ENCODE results near the gene SDK1. TPM values are rescaled to one million over a fixed set of nuclear protein-coding genes. Genes with fewer than 3 reads are reported as not detected.

SDK1 gene
- total and polyA plus RNA-seq, 4 donors = 0.12 to 0.47 (median 0.36) TPM

- no peak for DNase-seq (ENCODE audit: low spot score)
- no peaks in the 10 kb centered on the region for H3K9me3 ChIP-seq (ENCODE audit: control insufficient read depth in 4 of 4, low read length in 3 of 4)
- 71% methylated on average over 4 of the region's 4 CpGs for WGBS
- no peak overlapping the region for H3K27ac ChIP-seq (ENCODE audit: low read depth in 1 of 2, low read length in 2 of 2)
- no peak overlapping the region for H3K9ac ChIP-seq (ENCODE audit: low read depth in 1 of 2, low read length in 2 of 2)
- H3K36me3 ChIP-seq (ENCODE audit: control insufficient read depth in 4 of 4, insufficient read depth in 3 of 4, low read depth in 1 of 4, low read length in 3 of 4) = no peaks in the 10 kb centered on the region
- H3K4me1 ChIP-seq (ENCODE audit: control insufficient read depth in 4 of 4, insufficient read depth in 4 of 4, low read length in 3 of 4) = no peaks in the 10 kb centered on the region
- TF ChIP-seq NR2F2 (IDR thresholded peaks at IDR 0.05) (no peak), RXRA (IDR thresholded peaks at IDR 0.05) (no peak), TAF1 (conservative IDR thresholded peaks at IDR 0.05) (no peak)
- TF ChIP-seq, protein P1, sequence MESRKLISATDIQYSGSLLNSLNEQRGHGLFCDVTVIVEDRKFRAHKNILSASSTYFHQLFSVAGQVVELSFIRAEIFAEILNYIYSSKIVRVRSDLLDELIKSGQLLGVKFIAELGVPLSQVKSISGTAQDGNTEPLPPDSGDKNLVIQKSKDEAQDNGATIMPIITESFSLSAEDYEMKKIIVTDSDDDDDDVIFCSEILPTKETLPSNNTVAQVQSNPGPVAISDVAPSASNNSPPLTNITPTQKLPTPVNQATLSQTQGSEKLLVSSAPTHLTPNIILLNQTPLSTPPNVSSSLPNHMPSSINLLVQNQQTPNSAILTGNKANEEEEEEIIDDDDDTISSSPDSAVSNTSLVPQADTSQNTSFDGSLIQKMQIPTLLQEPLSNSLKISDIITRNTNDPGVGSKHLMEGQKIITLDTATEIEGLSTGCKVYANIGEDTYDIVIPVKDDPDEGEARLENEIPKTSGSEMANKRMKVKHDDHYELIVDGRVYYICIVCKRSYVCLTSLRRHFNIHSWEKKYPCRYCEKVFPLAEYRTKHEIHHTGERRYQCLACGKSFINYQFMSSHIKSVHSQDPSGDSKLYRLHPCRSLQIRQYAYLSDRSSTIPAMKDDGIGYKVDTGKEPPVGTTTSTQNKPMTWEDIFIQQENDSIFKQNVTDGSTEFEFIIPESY (IDR thresholded peaks at IDR 0.05) = no peak
- TF ChIP-seq, protein P2, sequence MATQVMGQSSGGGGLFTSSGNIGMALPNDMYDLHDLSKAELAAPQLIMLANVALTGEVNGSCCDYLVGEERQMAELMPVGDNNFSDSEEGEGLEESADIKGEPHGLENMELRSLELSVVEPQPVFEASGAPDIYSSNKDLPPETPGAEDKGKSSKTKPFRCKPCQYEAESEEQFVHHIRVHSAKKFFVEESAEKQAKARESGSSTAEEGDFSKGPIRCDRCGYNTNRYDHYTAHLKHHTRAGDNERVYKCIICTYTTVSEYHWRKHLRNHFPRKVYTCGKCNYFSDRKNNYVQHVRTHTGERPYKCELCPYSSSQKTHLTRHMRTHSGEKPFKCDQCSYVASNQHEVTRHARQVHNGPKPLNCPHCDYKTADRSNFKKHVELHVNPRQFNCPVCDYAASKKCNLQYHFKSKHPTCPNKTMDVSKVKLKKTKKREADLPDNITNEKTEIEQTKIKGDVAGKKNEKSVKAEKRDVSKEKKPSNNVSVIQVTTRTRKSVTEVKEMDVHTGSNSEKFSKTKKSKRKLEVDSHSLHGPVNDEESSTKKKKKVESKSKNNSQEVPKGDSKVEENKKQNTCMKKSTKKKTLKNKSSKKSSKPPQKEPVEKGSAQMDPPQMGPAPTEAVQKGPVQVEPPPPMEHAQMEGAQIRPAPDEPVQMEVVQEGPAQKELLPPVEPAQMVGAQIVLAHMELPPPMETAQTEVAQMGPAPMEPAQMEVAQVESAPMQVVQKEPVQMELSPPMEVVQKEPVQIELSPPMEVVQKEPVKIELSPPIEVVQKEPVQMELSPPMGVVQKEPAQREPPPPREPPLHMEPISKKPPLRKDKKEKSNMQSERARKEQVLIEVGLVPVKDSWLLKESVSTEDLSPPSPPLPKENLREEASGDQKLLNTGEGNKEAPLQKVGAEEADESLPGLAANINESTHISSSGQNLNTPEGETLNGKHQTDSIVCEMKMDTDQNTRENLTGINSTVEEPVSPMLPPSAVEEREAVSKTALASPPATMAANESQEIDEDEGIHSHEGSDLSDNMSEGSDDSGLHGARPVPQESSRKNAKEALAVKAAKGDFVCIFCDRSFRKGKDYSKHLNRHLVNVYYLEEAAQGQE (IDR thresholded peaks at IDR 0.05) = no peak
- no peaks in the 10 kb centered on the region for H3K27me3 ChIP-seq (ENCODE audit: control insufficient read depth in 4 of 4, insufficient read depth in 4 of 4, low read length in 3 of 4)
- no peak overlapping the region for H3K4me3 ChIP-seq (ENCODE audit: low read depth in 1 of 3, low read length in 3 of 3)
Observed at GRCh38 chr7:3466261-3466660, 165.2 kb downstream of the SDK1 start.

- no peaks in the 10 kb centered on the region for H3K4me1 ChIP-seq (ENCODE audit: control insufficient read depth in 4 of 4, insufficient read depth in 4 of 4, low read length in 3 of 4)
- H3K4me3 ChIP-seq (ENCODE audit: low read depth in 1 of 3, low read length in 3 of 3) = no peak overlapping the region
- no peaks in the 10 kb centered on the region for H3K36me3 ChIP-seq (ENCODE audit: control insufficient read depth in 4 of 4, insufficient read depth in 3 of 4, low read depth in 1 of 4, low read length in 3 of 4)
- no peaks in the 10 kb centered on the region for H3K9me3 ChIP-seq (ENCODE audit: control insufficient read depth in 4 of 4, low read length in 3 of 4)
- TF ChIP-seq, protein P3, sequence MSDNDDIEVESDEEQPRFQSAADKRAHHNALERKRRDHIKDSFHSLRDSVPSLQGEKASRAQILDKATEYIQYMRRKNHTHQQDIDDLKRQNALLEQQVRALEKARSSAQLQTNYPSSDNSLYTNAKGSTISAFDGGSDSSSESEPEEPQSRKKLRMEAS (IDR thresholded peaks at IDR 0.05) = no peak
- no peak for TF ChIP-seq RAD21 (IDR thresholded peaks at IDR 0.05)
- no peak for TF ChIP-seq YY1 (IDR thresholded peaks at IDR 0.05)
- TF ChIP-seq HNF4A (conservative IDR thresholded peaks at IDR 0.05) = no peak
- no peak for TF ChIP-seq RXRA (IDR thresholded peaks at IDR 0.05)
- TF ChIP-seq HNF4G (IDR thresholded peaks at IDR 0.05) = no peak
- WGBS = 79% methylated on average over 3 of the region's 3 CpGs
- H3K27me3 ChIP-seq (ENCODE audit: control insufficient read depth in 4 of 4, insufficient read depth in 4 of 4, low read length in 3 of 4) = no peaks in the 10 kb centered on the region
- no peak for DNase-seq (ENCODE audit: low spot score)
- H3K27ac ChIP-seq (ENCODE audit: low read depth in 1 of 2, low read length in 2 of 2) = no peak overlapping the region
- no peak overlapping the region for H3K9ac ChIP-seq (ENCODE audit: low read depth in 1 of 2, low read length in 2 of 2)
Observed at GRCh38 chr7:3469641-3470040, 168.6 kb downstream of the SDK1 start.

DNA sequence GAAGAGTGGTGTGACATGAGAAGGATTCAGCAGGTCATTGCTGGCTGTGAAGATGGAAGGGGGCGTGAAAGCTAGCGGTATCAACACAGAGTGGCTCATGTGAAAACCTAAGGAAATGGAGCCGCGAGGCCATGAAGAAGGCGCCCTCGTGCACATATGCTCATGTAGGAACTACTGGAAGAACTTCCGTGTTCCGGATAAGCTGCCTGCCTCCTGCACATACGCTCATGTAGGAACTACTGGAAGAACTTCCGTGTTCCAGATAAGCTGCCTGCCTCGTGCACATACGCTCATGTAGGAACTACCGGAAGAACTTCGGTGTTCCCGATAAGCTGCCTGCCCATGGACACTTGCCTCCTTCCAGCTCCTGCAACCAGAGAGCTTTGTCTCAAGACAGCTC is 179.1 kb downstream of the SDK1 start:
- H3K9ac ChIP-seq (ENCODE audit: low read depth in 1 of 2, low read length in 2 of 2) = no peak overlapping the region
- no peak overlapping the region for H3K27ac ChIP-seq (ENCODE audit: low read depth in 1 of 2, low read length in 2 of 2)
- H3K36me3 ChIP-seq (ENCODE audit: control insufficient read depth in 4 of 4, insufficient read depth in 3 of 4, low read depth in 1 of 4, low read length in 3 of 4) = no peaks in the 10 kb centered on the region
- no peak overlapping the region for H3K4me3 ChIP-seq (ENCODE audit: low read depth in 1 of 3, low read length in 3 of 3)
- 98% methylated on average over 15 of the region's 15 CpGs for WGBS
- H3K27me3 ChIP-seq (ENCODE audit: control insufficient read depth in 4 of 4, insufficient read depth in 4 of 4, low read length in 3 of 4) = no peaks in the 10 kb centered on the region
- no peaks in the 10 kb centered on the region for H3K9me3 ChIP-seq (ENCODE audit: control insufficient read depth in 4 of 4, low read length in 3 of 4)
- TF ChIP-seq, protein P3 (IDR thresholded peaks at IDR 0.05) = no peak
- TF ChIP-seq, protein P4, sequence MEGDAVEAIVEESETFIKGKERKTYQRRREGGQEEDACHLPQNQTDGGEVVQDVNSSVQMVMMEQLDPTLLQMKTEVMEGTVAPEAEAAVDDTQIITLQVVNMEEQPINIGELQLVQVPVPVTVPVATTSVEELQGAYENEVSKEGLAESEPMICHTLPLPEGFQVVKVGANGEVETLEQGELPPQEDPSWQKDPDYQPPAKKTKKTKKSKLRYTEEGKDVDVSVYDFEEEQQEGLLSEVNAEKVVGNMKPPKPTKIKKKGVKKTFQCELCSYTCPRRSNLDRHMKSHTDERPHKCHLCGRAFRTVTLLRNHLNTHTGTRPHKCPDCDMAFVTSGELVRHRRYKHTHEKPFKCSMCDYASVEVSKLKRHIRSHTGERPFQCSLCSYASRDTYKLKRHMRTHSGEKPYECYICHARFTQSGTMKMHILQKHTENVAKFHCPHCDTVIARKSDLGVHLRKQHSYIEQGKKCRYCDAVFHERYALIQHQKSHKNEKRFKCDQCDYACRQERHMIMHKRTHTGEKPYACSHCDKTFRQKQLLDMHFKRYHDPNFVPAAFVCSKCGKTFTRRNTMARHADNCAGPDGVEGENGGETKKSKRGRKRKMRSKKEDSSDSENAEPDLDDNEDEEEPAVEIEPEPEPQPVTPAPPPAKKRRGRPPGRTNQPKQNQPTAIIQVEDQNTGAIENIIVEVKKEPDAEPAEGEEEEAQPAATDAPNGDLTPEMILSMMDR (IDR thresholded peaks at IDR 0.05; ENCODE audit: low read depth, low read length, missing input control) = no peak
- TF ChIP-seq, protein P5, sequence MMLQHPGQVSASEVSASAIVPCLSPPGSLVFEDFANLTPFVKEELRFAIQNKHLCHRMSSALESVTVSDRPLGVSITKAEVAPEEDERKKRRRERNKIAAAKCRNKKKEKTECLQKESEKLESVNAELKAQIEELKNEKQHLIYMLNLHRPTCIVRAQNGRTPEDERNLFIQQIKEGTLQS (IDR thresholded peaks at IDR 0.05) = no peak
- TF ChIP-seq EGR1 (IDR thresholded peaks at IDR 0.05; ENCODE audit: low read depth in 2 of 2) (no peak), TAF1 (conservative IDR thresholded peaks at IDR 0.05) (no peak)
- TF ChIP-seq, protein P1 (IDR thresholded peaks at IDR 0.05) = no peak
- H3K4me1 ChIP-seq (ENCODE audit: control insufficient read depth in 4 of 4, insufficient read depth in 4 of 4, low read length in 3 of 4) = no peaks in the 10 kb centered on the region
- DNase-seq (ENCODE audit: low spot score) = no peak

Measured in liver (tissue), 9 donors.